ENCODE data around the gene ZNF83. TPM values are rescaled to one million over a fixed set of nuclear protein-coding genes. Genes with fewer than 3 reads are reported as not detected.
A peak's percentile ranks its signal among the peaks of the same experiment; 100 is the strongest.
"Not testable (repeated sequence)": the region's sequence is repeated elsewhere in the genome, so short reads cannot be mapped to it uniquely, and the experiment has no call there.

Gene ZNF83
- total RNA-seq, 2 experiments from 2014 or later = 58.7 to 60.2 TPM

- ATAC-seq (ENCODE audit: poor library complexity) = no peak
- Mint-ChIP-seq H3K9me3 (peaks cover 7% of the 10 kb centered on the region), H3K27ac (no peak overlapping the region), H3K27me3 (no peaks in the 10 kb centered on the region), H3K4me3 (no peak overlapping the region), H3K4me1 (ENCODE audit: low read depth) (no peaks in the 10 kb centered on the region), H3K36me3 (ENCODE audit: low read depth) (peaks cover 96% of the 10 kb centered on the region)
- no peak overlapping the region for H3K27ac ChIP-seq (ENCODE audit: low read depth in 1 of 2, low read length in 2 of 2)
- H3K9me3 ChIP-seq (ENCODE audit: control insufficient read depth in 1 of 2, insufficient read depth in 1 of 2, low read length in 2 of 2) = peaks cover 58 to 72% of the 10 kb centered on the region in 2 experiments
- POLR2A ChIA-PET = no interaction called here
- DNase-seq = no peak
- no peak for TF ChIP-seq CTCF (IDR thresholded peaks at IDR 0.05)
- CTCF ChIA-PET = no interaction called here
- no peaks in the 10 kb centered on the region for H3K27me3 ChIP-seq (ENCODE audit: control insufficient read depth in 1 of 2, insufficient read depth in 2 of 2, low read length in 2 of 2)
- H3K36me3 ChIP-seq (ENCODE audit: insufficient read depth, low read length) = peaks cover 33% of the 10 kb centered on the region
- H3K4me1 ChIP-seq (ENCODE audit: insufficient read depth, low read length) = no peaks in the 10 kb centered on the region
- no peak overlapping the region for H3K4me3 ChIP-seq (ENCODE audit: low read length)
- intact Hi-C loops (cut with DNase I, micrococcal nuclease) = no loop called here
Measured at GRCh38 chr19:52584736-52585440, 53.3 kb downstream of the ZNF83 start.

- peak; percentile 36 for TF ChIP-seq CTCF (IDR thresholded peaks at IDR 0.05)
- Mint-ChIP-seq H3K27me3 (no peaks in the 10 kb centered on the region), H3K4me1 (ENCODE audit: low read depth) (peaks cover 37% of the 10 kb centered on the region), H3K4me3 (peak within 1 kb of the TSS; percentile 87), H3K27ac (peak within 1 kb of the TSS; percentile 84), H3K36me3 (ENCODE audit: low read depth) (peaks cover 67% of the 10 kb centered on the region), H3K9me3 (peaks cover 9% of the 10 kb centered on the region)
- Histone ChIP-seq H3K27me3 (ENCODE audit: control insufficient read depth in 1 of 2, insufficient read depth in 2 of 2, low read length in 2 of 2) (no peaks in the 10 kb centered on the region), H3K9me3 (ENCODE audit: control insufficient read depth in 1 of 2, insufficient read depth in 1 of 2, low read length in 2 of 2) (peaks cover 24 to 47% of the 10 kb centered on the region in 2 experiments), H3K4me1 (ENCODE audit: insufficient read depth, low read length) (peaks cover 20% of the 10 kb centered on the region), H3K27ac (ENCODE audit: low read depth in 1 of 2, low read length in 2 of 2) (peak within 1 kb of the TSS; percentile 77 to 87), H3K36me3 (ENCODE audit: insufficient read depth, low read length) (peaks cover 31% of the 10 kb centered on the region), H3K4me3 (ENCODE audit: low read length) (peak within 1 kb of the TSS; percentile 93)
- ChIA-PET CTCF (no interaction called here), POLR2A (no interaction called here)
- DNase-seq (peak; percentile 92 to 98 (median 95)), ATAC-seq (ENCODE audit: poor library complexity) (peak; percentile 97)
- intact Hi-C loops (cut with DNase I, micrococcal nuclease) = loop anchor here (1.0 to 2.0 kb wide), 6 partner anchors 31 to 69 kb away; partner anchors contain the start of genes ZNF808 (in 2 of the 2) and ZNF83 (in 1 of the 2)
Measured at GRCh38 chr19:52570000-52570861, 67.9 kb downstream of the ZNF83 start, which contains the start of gene ZNF701. Gene ZNF701, plus strand, starts transcription at chr19:52570287. Its CDS starts 3,861 bp downstream, at chr19:52574148.

GRCh38 chr19:52569638-52569999 is 68.5 kb downstream of the ZNF83 start:
- CTCF ChIA-PET; intact Hi-C loops (cut with DNase I, micrococcal nuclease); POLR2A ChIA-PET; H3K27me3 ChIP-seq (ENCODE audit: control insufficient read depth in 1 of 2, insufficient read depth in 2 of 2, low read length in 2 of 2); H3K27me3 Mint-ChIP-seq; H3K9me3 Mint-ChIP-seq: not testable (repeated sequence)
- H3K36me3 Mint-ChIP-seq (ENCODE audit: low read depth) = peaks cover 63% of the 10 kb centered on the region
- DNase-seq = peak in 1 of 14 experiments; percentile 3
- H3K27ac Mint-ChIP-seq = peak overlapping the region; percentile 84
- Histone ChIP-seq H3K27ac (ENCODE audit: low read depth in 1 of 2, low read length in 2 of 2) (peak overlapping the region in 1 of 2 donors; percentile 17), H3K4me1 (ENCODE audit: insufficient read depth, low read length) (peaks cover 20% of the 10 kb centered on the region), H3K4me3 (ENCODE audit: low read length) (peak overlapping the region; percentile 93), H3K9me3 (ENCODE audit: control insufficient read depth in 1 of 2, insufficient read depth in 1 of 2, low read length in 2 of 2) (peaks cover 28 to 53% of the 10 kb centered on the region in 2 experiments), H3K36me3 (ENCODE audit: insufficient read depth, low read length) (peaks cover 26% of the 10 kb centered on the region)
- peak overlapping the region; percentile 87 for H3K4me3 Mint-ChIP-seq
- H3K4me1 Mint-ChIP-seq (ENCODE audit: low read depth) = peaks cover 37% of the 10 kb centered on the region
- peak; percentile 4 for ATAC-seq (ENCODE audit: poor library complexity)
